ENCODE data around the gene ATP6V1G1. TPM values are rescaled to one million over a fixed set of nuclear protein-coding genes. Genes with fewer than 3 reads are reported as not detected.

Gene ATP6V1G1
- total RNA-seq, 1 donor from 2014 or later = 81.1 TPM

- Histone ChIP-seq H3K9me3 (replicated peaks) (no peaks in the 10 kb centered on the region), H3K36me3 (no peaks in the 10 kb centered on the region), H3K4me3 (no peak overlapping the region), H3K27me3 (ENCODE audit: low read depth) (peaks cover 74% of the 10 kb centered on the region), H3K27ac (replicated peaks) (no peak overlapping the region), H3K4me1 (no peaks in the 10 kb centered on the region)
- no peak for TF ChIP-seq CTCF (IDR thresholded peaks at IDR 0.05; ENCODE audit: borderline replicate concordance)
- intact Hi-C loops (cut with micrococcal nuclease) = no loop called here
- DNase-seq = no peak
Measured at GRCh38 chr9:114549697-114550330, 37.8 kb upstream of the ATP6V1G1 start.

GRCh38 chr9:114551750-114552685 lies 35.6 kb upstream of the ATP6V1G1 start:
- Histone ChIP-seq H3K36me3 (no peaks in the 10 kb centered on the region), H3K9me3 (replicated peaks) (no peaks in the 10 kb centered on the region), H3K27ac (replicated peaks) (no peak overlapping the region), H3K27me3 (ENCODE audit: low read depth) (peaks cover 56% of the 10 kb centered on the region), H3K4me3 (no peak overlapping the region), H3K4me1 (no peaks in the 10 kb centered on the region)
- TF ChIP-seq CTCF (IDR thresholded peaks at IDR 0.05; ENCODE audit: borderline replicate concordance) = no peak
- no peak for DNase-seq
- intact Hi-C loops (cut with micrococcal nuclease) = no loop called here

GRCh38 chr9:114552706-114553105 lies 34.9 kb upstream of the ATP6V1G1 start:
- intact Hi-C loops (cut with micrococcal nuclease) = no loop called here
- no peak for DNase-seq
- Histone ChIP-seq H3K4me3 (no peak overlapping the region), H3K27me3 (ENCODE audit: low read depth) (peaks cover 49% of the 10 kb centered on the region), H3K9me3 (replicated peaks) (no peaks in the 10 kb centered on the region), H3K4me1 (no peaks in the 10 kb centered on the region), H3K27ac (replicated peaks) (no peak overlapping the region), H3K36me3 (no peaks in the 10 kb centered on the region)
- no peak for TF ChIP-seq CTCF (IDR thresholded peaks at IDR 0.05; ENCODE audit: borderline replicate concordance)

GRCh38 chr9:114553202-114553601 lies 34.4 kb upstream of the ATP6V1G1 start:
- H3K27me3 ChIP-seq (ENCODE audit: low read depth) = peaks cover 46% of the 10 kb centered on the region
- no peak overlapping the region for H3K4me3 ChIP-seq
- intact Hi-C loops (cut with micrococcal nuclease) = no loop called here
- no peaks in the 10 kb centered on the region for H3K9me3 ChIP-seq (replicated peaks)
- no peaks in the 10 kb centered on the region for H3K4me1 ChIP-seq
- DNase-seq = no peak
- no peak overlapping the region for H3K27ac ChIP-seq (replicated peaks)
- H3K36me3 ChIP-seq = no peaks in the 10 kb centered on the region
- no peak for TF ChIP-seq CTCF (IDR thresholded peaks at IDR 0.05; ENCODE audit: borderline replicate concordance)

GRCh38 chr9:114555696-114556095 lies 31.9 kb upstream of the ATP6V1G1 start:
- H3K27ac ChIP-seq (replicated peaks) = no peak overlapping the region
- no peak for TF ChIP-seq CTCF (IDR thresholded peaks at IDR 0.05; ENCODE audit: borderline replicate concordance)
- intact Hi-C loops (cut with micrococcal nuclease) = no loop called here
- H3K4me3 ChIP-seq = no peak overlapping the region
- H3K27me3 ChIP-seq (ENCODE audit: low read depth) = peaks cover 47% of the 10 kb centered on the region
- H3K36me3 ChIP-seq = no peaks in the 10 kb centered on the region
- H3K4me1 ChIP-seq = no peaks in the 10 kb centered on the region
- no peak for DNase-seq
- no peaks in the 10 kb centered on the region for H3K9me3 ChIP-seq (replicated peaks)

All from left ventricle myocardium inferior (tissue), 1 donor.